ENCODE results near the gene ATG4C. TPM values are rescaled to one million over a fixed set of nuclear protein-coding genes. Genes with fewer than 3 reads are reported as not detected.

The ATG4C gene
- total and polyA plus RNA-seq, 10 of the 15 experiments (the other 5 are each of a cell fraction or from before 2014, with no cell fraction given) = 8.1 to 30.9 (median 18.9) TPM

DNA sequence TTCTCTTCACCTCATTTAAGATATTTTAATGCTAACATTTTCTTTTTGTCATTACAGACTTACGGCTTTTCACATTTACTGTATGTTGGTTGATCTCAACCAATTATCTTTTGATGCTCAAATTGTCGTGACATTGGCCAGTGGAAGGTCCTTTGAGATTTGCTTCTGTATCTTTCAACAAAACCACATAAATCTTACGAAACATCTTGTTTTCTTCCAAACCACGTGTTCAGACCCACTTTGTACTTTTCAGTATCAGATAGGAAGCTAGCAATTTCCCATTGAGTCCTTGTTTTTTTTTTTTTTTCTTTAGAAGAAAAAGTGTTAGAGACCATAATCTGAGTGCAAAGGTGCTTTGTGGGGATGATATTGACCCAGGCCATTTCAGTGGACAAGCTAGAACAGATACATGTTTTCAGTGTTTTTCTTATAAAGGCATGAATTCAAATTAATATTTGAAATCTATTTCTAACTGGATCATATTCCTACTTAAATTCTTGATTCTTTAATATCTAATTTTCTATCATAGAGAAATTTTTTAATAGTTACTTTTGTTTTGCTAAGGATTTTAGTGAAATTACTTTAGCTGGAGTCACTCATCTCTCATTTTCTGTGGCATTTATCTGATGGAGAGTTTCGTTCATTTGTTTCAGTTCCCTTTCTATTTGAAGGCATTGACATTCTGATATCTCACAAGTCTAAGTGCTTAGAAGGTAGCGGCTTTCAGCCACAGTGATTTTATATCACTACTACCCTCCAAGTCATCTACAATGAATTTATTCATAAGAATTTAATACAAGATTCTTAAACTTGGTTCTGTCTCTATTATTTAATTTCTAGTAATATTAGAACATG lies 26.7 kb downstream of the ATG4C start (continued):
- TF ChIP-seq, protein P1, sequence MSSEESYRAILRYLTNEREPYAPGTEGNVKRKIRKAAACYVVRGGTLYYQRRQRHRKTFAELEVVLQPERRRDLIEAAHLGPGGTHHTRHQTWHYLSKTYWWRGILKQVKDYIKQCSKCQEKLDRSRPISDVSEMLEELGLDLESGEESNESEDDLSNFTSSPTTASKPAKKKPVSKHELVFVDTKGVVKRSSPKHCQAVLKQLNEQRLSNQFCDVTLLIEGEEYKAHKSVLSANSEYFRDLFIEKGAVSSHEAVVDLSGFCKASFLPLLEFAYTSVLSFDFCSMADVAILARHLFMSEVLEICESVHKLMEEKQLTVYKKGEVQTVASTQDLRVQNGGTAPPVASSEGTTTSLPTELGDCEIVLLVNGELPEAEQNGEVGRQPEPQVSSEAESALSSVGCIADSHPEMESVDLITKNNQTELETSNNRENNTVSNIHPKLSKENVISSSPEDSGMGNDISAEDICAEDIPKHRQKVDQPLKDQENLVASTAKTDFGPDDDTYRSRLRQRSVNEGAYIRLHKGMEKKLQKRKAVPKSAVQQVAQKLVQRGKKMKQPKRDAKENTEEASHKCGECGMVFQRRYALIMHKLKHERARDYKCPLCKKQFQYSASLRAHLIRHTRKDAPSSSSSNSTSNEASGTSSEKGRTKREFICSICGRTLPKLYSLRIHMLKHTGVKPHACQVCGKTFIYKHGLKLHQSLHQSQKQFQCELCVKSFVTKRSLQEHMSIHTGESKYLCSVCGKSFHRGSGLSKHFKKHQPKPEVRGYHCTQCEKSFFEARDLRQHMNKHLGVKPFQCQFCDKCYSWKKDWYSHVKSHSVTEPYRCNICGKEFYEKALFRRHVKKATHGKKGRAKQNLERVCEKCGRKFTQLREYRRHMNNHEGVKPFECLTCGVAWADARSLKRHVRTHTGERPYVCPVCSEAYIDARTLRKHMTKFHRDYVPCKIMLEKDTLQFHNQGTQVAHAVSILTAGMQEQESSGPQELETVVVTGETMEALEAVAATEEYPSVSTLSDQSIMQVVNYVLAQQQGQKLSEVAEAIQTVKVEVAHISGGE (CRISPR knock-in tag; IDR thresholded peaks at IDR 0.05) = no peak
- TF ChIP-seq SUZ12 (IDR thresholded peaks at IDR 0.05; ENCODE audit: unreplicated experiment) (no peak), PAX5 (IDR thresholded peaks at IDR 0.05; ENCODE audit: borderline replicate concordance, low read depth, low read length) (no peak), FOXM1 (IDR thresholded peaks at IDR 0.05; ENCODE audit: low read depth, low read length) (peak; percentile 10; the same call in 1 of the 2 replicates), IKZF1 (conservative IDR thresholded peaks at IDR 0.05) (peak; percentile 51), BACH1 (IDR thresholded peaks at IDR 0.05; ENCODE audit: borderline replicate concordance) (peak; percentile 36; the same call in 1 of the 2 replicates), PKNOX1 (IDR thresholded peaks at IDR 0.05) (peak; percentile 82)
- TF ChIP-seq, protein P2, sequence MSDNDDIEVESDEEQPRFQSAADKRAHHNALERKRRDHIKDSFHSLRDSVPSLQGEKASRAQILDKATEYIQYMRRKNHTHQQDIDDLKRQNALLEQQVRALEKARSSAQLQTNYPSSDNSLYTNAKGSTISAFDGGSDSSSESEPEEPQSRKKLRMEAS (IDR thresholded peaks at IDR 0.05; ENCODE audit: low read depth, low read length) = no peak
